Calu3 (cell line): ENCODE measurements around the gene KCMF1. TPM values are rescaled to one million over a fixed set of nuclear protein-coding genes. Genes with fewer than 3 reads are reported as not detected.

Experiments
- BruUV-seq: library from RNA; stranded (reverse); fragments of 400-500 nt; replicated peaks from 2 replicates; lab custom pipeline; 2021; lab: Mats Ljungman, UMichigan
- CTCF ChIA-PET: fragments of 300-600 bp; sonication (Branson Sonifier 250); formaldehyde crosslinking; loops from one replicate; lab custom pipeline; 2022; ENCODE audit warnings: antibody characterized with exemption; lab: Charles Lee
- DNase-seq: peaks from one replicate; pipeline ENCODE4 v3.0.0; 2022
- H3K27ac Mint-ChIP-seq: one replicate; pipeline ENCODE4 v1.8.0; 2022; ENCODE audit warnings: mixed read lengths; ENCODE audit not compliant: unreplicated experiment
- H3K27me3 Mint-ChIP-seq: one replicate; pipeline ENCODE4 v1.8.0; 2022; ENCODE audit warnings: mixed read lengths; ENCODE audit not compliant: unreplicated experiment
- H3K36me3 Mint-ChIP-seq: one replicate; pipeline ENCODE4 v1.8.0; 2022; ENCODE audit warnings: mild to moderate bottlenecking, moderate library complexity, mixed read lengths; ENCODE audit not compliant: insufficient read depth, unreplicated experiment
- H3K4me1 Mint-ChIP-seq: one replicate; pipeline ENCODE4 v1.8.0; 2022; ENCODE audit warnings: mild to moderate bottlenecking, low read depth, mixed read lengths; ENCODE audit not compliant: unreplicated experiment
- H3K4me3 Mint-ChIP-seq: one replicate; pipeline ENCODE4 v1.8.0; 2022; ENCODE audit warnings: mild to moderate bottlenecking, low read depth, moderate library complexity, mixed read lengths; ENCODE audit not compliant: unreplicated experiment
- H3K9me3 Mint-ChIP-seq: one replicate; pipeline ENCODE4 v1.8.0; 2022; ENCODE audit warnings: low read depth, mixed read lengths; ENCODE audit not compliant: unreplicated experiment
- CTCF ChIP-seq: fragments of 200-600 bp; IDR thresholded peaks from one replicate; pipeline ENCODE4 v1.8.0; 2022; ENCODE audit warnings: antibody characterized with exemption; ENCODE audit not compliant: unreplicated experiment
- intact Hi-C: fragments of 100-400 bp; cut with micrococcal nuclease; formaldehyde crosslinking; loops from one replicate; pipeline ENCODE4 v1.10.0; 2022; ENCODE audit not compliant: unreplicated experiment
- total RNA-seq: library from RNA; stranded (reverse); gene quantifications from 2 replicates; pipeline ENCODE4 v1.2.3, GENCODE V29; 2022

Gene KCMF1
- total RNA-seq, 1 experiment from 2014 or later, result 69.8 TPM

DNA sequence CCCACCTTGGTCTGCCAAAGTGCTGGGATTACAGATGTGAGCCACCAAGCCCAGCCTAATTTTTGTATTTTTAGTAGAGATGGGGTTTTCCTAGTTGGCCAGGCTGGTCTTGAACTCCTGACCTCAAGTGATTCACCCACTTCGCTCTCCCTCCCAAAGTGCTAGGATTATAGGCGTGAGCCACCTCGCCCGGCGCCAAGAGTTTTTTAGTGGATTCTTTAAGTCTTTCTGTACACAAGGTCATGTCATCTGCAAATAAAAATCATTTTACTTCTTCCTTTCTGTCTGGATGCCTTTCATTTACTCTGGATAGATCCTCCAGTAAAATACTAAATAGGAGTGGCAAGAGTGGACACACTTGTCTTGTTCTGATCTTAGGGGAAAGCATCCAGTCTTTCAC is 61.7 kb downstream of the KCMF1 start:
- DNase-seq, result no peak
- Mint-ChIP-seq H3K36me3 (peaks cover 35% of the 10 kb centered on the region), H3K27ac (peak overlapping the region; percentile 4), H3K9me3 (no peaks in the 10 kb centered on the region), H3K4me3 (no peak overlapping the region), H3K4me1 (peaks cover 8% of the 10 kb centered on the region), H3K27me3 (no peaks in the 10 kb centered on the region)
- BruUV-seq, result no TSS peak
- intact Hi-C loops, result no loop called here
- TF ChIP-seq CTCF, result no peak
- CTCF ChIA-PET, result interaction anchor here (0.6 kb wide), 1 partner anchor 16 kb away, joined by 8 read pairs; no protein-coding TSS in a partner anchor

- DNase-seq, result no peak
- no peak overlapping the region for H3K27ac Mint-ChIP-seq
- no peaks in the 10 kb centered on the region for H3K27me3 Mint-ChIP-seq
- no TSS peak for BruUV-seq
- H3K9me3 Mint-ChIP-seq, result no peaks in the 10 kb centered on the region
- TF ChIP-seq CTCF, result no peak
- peaks cover 8% of the 10 kb centered on the region for H3K4me1 Mint-ChIP-seq
- H3K36me3 Mint-ChIP-seq, result peaks cover 33% of the 10 kb centered on the region
- H3K4me3 Mint-ChIP-seq, result no peak overlapping the region
- CTCF ChIA-PET, result interaction anchor here (0.6 kb wide), 1 partner anchor 261 kb away, joined by 3 read pairs; no protein-coding TSS in a partner anchor
- intact Hi-C loops, result no loop called here
These were observed 62.4 kb downstream of the KCMF1 start for GRCh38 chr2:85033388-85033787.

DNA sequence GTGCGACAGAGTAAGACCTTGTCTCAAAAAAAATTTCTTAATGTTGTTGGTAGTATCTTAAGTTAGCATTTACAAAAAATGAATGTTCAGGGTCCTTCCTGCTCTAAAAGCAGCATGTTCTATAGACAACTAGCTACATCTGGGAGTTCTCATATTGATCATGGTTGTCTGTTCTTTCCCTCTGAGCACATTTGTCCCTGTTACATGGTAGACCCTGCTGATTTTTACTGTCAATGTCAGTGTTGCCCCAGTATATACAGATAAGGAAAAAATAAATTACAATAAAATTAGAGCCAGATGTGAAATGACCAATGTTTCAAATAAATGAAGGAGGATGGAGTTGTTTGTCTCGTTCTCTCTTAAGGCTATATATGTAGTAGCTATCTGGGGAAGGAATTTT is 63.2 kb downstream of the KCMF1 start:
- TF ChIP-seq CTCF, result no peak
- CTCF ChIA-PET, result interaction anchor here (0.6 kb wide), 1 partner anchor 260 kb away, joined by 3 read pairs; no protein-coding TSS in a partner anchor
- H3K36me3 Mint-ChIP-seq, result peaks cover 27% of the 10 kb centered on the region
- no TSS peak for BruUV-seq
- H3K4me1 Mint-ChIP-seq, result peaks cover 8% of the 10 kb centered on the region
- H3K27ac Mint-ChIP-seq, result no peak overlapping the region
- no peak for DNase-seq
- no peaks in the 10 kb centered on the region for H3K27me3 Mint-ChIP-seq
- no peak overlapping the region for H3K4me3 Mint-ChIP-seq
- intact Hi-C loops, result no loop called here
- no peaks in the 10 kb centered on the region for H3K9me3 Mint-ChIP-seq

DNA sequence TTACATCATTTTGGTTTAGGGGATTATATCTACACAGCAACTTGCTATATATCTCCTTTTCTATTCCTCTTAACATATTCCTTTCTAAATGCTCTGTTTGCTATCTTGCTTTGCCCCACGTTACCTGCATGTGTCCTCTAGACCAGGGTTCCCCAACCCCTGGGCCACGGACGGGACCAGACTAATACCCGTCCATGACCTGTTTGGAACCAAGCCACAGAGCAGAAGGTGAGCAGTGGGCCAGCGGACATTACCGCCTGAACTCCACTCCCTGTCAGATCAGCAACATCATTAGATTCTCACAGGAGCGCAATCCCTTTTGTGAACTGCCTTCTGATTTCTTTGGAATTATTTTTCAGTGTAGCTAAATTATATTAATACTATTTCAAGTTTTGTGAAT is 66.7 kb downstream of the KCMF1 start:
- peaks cover 22% of the 10 kb centered on the region for H3K36me3 Mint-ChIP-seq
- DNase-seq, result no peak
- no peak for TF ChIP-seq CTCF
- BruUV-seq, result no TSS peak
- CTCF ChIA-PET, result no interaction called here
- intact Hi-C loops, result no loop called here
- no peak overlapping the region for H3K4me3 Mint-ChIP-seq
- H3K27me3 Mint-ChIP-seq, result no peaks in the 10 kb centered on the region
- no peak overlapping the region for H3K27ac Mint-ChIP-seq
- no peaks in the 10 kb centered on the region for H3K9me3 Mint-ChIP-seq
- peaks cover 13% of the 10 kb centered on the region for H3K4me1 Mint-ChIP-seq
